ENCODE results near the gene TNNI3.
"Not testable (repeated sequence)": the region's sequence is repeated elsewhere in the genome, so short reads cannot be mapped to it uniquely, and the experiment has no call there.

TNNI3 gene

GRCh38 chr19:55172741-55173140 lies 15.2 kb upstream of the TNNI3 start:
- TF ChIP-seq, protein P1, sequence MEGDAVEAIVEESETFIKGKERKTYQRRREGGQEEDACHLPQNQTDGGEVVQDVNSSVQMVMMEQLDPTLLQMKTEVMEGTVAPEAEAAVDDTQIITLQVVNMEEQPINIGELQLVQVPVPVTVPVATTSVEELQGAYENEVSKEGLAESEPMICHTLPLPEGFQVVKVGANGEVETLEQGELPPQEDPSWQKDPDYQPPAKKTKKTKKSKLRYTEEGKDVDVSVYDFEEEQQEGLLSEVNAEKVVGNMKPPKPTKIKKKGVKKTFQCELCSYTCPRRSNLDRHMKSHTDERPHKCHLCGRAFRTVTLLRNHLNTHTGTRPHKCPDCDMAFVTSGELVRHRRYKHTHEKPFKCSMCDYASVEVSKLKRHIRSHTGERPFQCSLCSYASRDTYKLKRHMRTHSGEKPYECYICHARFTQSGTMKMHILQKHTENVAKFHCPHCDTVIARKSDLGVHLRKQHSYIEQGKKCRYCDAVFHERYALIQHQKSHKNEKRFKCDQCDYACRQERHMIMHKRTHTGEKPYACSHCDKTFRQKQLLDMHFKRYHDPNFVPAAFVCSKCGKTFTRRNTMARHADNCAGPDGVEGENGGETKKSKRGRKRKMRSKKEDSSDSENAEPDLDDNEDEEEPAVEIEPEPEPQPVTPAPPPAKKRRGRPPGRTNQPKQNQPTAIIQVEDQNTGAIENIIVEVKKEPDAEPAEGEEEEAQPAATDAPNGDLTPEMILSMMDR (conservative IDR thresholded peaks at IDR 0.05; ENCODE audit: low read depth, low read length) = no peak
- H3K4me3 ChIP-seq (ENCODE audit: low read length) = peak overlapping the region; percentile 14
- DNase-seq (ENCODE audit: low read depth) = no peak

DNA sequence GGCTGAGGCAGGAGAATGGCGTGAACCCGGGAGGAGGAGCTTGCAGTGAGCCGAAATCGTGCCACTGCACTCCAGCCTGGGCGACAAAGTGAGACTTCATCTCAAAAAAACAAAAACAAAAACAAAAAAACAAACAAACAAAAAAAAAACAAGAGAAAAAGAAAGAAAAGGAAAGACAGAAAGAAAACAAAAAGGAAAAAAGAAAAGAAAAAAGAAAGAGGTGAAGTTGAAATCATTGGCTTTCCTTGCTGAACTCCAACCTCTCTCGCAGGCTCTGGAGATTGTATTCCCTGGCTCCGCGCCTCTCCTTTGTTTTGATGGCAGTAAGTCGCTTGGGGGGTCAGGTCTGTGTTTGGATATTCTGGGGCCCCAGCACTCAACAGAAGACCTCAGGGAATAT lies 14.8 kb upstream of the TNNI3 start:
- H3K4me3 ChIP-seq (ENCODE audit: low read length); DNase-seq (ENCODE audit: low read depth): not testable (repeated sequence)

- TF ChIP-seq, protein P1 (conservative IDR thresholded peaks at IDR 0.05; ENCODE audit: low read depth, low read length) = no peak
- H3K4me3 ChIP-seq (ENCODE audit: low read length) = no peak overlapping the region
- no peak for DNase-seq (ENCODE audit: low read depth)
These were observed 13.9 kb upstream of the TNNI3 start for GRCh38 chr19:55171440-55171839.

- TF ChIP-seq, protein P1 (conservative IDR thresholded peaks at IDR 0.05; ENCODE audit: low read depth, low read length) = no peak
- no peak for DNase-seq (ENCODE audit: low read depth)
- no peak overlapping the region for H3K4me3 ChIP-seq (ENCODE audit: low read length)
These were observed 11.6 kb upstream of the TNNI3 start for GRCh38 chr19:55169136-55169535.

GRCh38 chr19:55166530-55167268 lies 9.2 kb upstream of the TNNI3 start, which contains the start of gene DNAAF3:
DNAAF3 (minus strand) TSS chr19:55166613; CDS start chr19:55166413, 200 bp downstream.
- TF ChIP-seq, protein P1 (conservative IDR thresholded peaks at IDR 0.05; ENCODE audit: low read depth, low read length) = no peak
- DNase-seq (ENCODE audit: low read depth) = peak; percentile 95
- peak within 1 kb of the TSS; percentile 69 for H3K4me3 ChIP-seq (ENCODE audit: low read length)

DNA sequence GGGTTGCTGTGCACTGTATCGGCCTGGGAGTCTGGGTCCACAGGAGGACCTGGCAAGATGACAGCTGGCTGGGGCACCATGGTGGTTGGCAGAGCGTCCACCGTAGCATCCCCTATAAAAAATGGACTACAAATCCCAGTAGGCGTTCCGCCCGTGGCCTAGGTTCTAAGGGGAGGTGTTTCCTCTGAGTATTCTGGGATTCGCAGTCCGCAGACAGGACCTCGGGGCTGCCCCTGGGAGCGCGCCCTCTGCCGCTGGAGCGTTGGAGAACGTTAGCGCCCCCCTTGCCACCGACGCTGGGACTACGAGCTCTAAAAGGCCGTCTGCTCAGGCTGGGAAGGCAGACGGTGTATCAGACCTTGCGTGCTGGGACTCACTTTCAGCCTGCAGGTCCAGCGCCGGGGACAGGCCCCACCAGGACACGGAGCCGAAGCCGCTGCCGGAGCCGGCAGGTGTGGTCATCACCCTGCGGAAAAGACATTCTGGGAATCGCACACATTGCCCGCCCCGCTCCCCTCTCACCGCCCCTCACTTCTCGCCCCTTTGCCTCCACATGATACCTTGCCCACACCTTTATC lies 8.5 kb upstream of the TNNI3 start:
- TF ChIP-seq, protein P1 (conservative IDR thresholded peaks at IDR 0.05; ENCODE audit: low read depth, low read length) = peak; percentile 84
- peak overlapping the region; percentile 69 for H3K4me3 ChIP-seq (ENCODE audit: low read length)
- no peak for DNase-seq (ENCODE audit: low read depth)

- TF ChIP-seq, protein P1 (conservative IDR thresholded peaks at IDR 0.05; ENCODE audit: low read depth, low read length) = no peak
- no peak overlapping the region for H3K4me3 ChIP-seq (ENCODE audit: low read length)
- DNase-seq (ENCODE audit: low read depth) = no peak
These were observed 4.2 kb upstream of the TNNI3 start for GRCh38 chr19:55161571-55162322.
